Activated CD4-positive, alpha-beta T cell treated with anti-CD3 and anti-CD28 coated beads, Interleukin-2, Interleukin-6, amounts not matched to agents 100 ng/mL and 50 ng/mL, durations not matched to agents 16 hours and 8 hours (primary cell): ENCODE data around the gene PIEZO1.
"Not testable (repeated sequence)": the region's sequence is repeated elsewhere in the genome, so short reads cannot be mapped to it uniquely, and the experiment has no call there.

Source experiments
- DNase-seq: peaks from one replicate; pipeline ENCODE4 v3.0.0-alpha.2; 2020

PIEZO1 gene

GRCh38 chr16:88780142-88781062 lies 4.6 kb downstream of the PIEZO1 start:
- no peak for DNase-seq

- DNase-seq = no peak
These were observed 5.4 kb downstream of the PIEZO1 start for GRCh38 chr16:88779406-88780141.

DNA sequence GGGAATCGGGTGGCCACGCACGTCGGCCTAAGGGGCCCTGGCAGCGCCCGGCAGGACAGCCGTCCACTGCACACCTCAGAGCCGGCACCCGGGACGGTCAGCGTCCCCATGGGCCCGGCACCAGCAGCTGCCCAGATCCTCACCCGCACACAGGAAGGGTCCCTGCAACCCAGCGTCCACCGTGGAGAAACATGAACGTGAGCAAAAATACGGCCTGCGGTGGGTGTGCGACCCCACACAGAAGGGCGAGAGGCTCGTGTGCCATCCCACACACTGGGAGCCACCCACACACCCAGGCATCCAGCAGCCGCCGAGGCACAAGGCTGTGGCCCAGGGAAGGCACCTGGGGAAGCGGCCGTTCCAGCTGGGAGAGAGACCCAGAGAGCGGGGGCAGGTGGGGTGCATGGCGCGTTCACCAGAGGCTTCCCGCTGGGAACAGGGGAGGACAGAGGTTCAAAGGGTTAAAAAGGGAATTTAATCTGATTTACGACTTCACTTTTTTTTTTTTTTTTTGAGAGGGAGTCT lies 6.4 kb downstream of the PIEZO1 start:
- no peak for DNase-seq

GRCh38 chr16:88778271-88778525 lies 6.8 kb downstream of the PIEZO1 start:
- no peak for DNase-seq

GRCh38 chr16:88777471-88778270 lies 7.3 kb downstream of the PIEZO1 start:
- DNase-seq = no peak

DNA sequence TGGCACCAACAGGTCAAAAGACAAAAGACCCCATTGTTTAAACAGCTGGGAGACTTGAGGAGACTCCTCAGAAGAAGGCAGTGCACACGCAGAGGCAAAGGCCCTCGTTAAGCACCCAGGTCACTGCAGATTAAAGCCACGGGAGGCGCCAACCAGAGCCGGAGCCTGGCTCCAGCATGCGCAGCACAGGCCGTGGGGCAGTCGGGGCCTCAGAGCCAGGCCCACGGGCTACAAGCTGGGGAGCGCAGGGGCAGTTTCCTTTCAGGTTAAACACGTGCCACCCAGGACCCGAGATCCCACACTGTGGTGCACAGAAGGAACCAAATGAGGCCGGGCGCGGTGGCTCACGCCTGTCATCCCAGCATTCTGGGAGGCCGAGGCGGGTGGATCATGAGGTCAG lies 9.2 kb downstream of the PIEZO1 start:
- no peak for DNase-seq

- DNase-seq = no peak
These were observed 10.3 kb downstream of the PIEZO1 start for GRCh38 chr16:88774544-88775393.

DNA sequence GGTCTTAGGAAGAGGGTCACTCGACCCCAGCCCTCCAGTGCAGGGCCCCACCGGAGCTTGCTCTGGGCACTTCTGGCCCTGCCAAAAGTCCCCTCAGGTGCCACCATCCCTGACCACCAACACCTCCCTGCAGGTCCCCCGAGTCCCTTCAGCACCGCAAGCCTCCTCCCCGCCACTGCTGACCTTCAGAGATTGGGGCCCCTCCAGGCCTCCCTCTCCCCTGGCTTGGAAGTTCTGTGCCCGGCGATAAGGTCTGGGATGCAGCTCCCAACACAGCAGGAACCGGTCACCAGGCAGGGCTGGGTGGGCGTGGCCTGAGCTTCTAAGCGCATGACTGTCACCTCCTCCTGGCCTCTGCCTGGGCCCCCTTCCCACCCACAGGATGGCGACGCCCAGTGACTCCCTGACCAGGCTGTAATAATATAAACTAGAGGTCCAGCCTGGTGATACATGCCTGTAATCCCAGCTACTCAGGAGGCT lies 11.2 kb downstream of the PIEZO1 start:
- DNase-seq = no peak

GRCh38 chr16:88772871-88773811 lies 11.9 kb downstream of the PIEZO1 start:
- no peak for DNase-seq

- not testable (repeated sequence) for DNase-seq
These were observed 13.2 kb downstream of the PIEZO1 start for GRCh38 chr16:88771781-88772180.

DNA sequence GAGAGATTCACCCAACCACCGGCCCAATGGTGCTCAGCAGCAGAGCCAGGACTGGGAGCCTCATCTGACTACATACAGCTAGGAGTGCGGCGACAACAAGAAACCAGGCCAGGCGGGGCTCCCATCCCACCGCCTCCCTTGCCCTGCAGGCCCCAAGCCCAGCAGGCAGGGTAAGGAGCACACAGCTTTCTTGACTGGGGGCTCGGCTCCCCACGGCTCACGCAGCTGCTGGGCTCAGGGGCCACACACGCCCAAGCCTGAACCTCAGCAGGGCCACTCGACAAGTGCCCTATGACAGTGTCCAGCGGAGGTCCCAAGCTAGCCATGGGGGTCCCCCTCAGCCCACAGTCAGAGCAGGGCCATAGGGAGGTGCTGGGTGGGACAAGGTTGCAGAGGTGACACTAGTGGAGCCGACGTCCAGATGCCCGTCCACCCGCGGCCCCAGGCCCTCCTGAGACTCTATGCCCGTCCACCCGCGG lies 13.7 kb downstream of the PIEZO1 start:
- no peak for DNase-seq

DNA sequence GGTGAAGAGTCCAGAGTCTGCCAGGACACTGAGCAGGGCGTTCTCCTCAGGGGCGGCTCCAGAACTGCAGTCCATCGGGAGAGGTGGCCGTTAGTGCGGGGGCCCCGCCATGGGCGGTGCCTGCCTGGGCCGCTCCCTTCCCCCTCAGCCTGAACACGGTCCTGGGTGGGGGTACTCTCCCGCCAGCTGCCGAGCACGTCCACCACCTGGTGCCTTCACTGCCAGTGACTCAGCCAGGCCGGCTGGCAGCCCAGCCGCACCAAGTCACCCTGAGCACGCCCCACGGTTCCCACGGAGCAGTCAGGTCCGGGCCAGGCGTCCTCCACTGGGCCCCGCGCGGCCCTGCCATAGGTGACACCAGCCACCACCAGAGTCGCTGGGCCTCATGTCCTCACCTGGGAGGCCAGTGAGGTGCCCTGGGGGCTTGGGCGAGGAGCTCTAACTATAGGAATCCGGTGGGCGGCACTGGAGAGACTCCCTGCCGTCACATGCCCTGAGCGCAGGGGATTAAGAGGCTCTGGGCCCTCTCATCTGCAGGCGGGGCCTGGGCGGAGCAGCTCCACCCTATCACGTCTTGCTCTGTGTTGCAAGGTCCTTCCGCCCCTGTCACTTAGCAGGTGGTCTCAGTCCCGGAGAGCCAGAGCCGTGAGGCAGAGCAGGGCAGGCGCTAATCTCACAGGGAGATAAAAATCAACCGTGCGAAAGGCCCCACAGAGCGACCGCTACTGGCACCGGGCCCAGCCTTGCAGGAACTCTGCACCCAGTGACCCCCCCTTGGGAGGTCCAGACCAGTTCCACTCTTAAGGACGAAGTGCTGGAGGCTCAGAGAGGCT lies 14.3 kb downstream of the PIEZO1 start:
- no peak for DNase-seq

GRCh38 chr16:88769617-88770460 lies 15.2 kb downstream of the PIEZO1 start:
- DNase-seq = peak; percentile 49

GRCh38 chr16:88768071-88768783 lies 16.8 kb downstream of the PIEZO1 start:
- no peak for DNase-seq

- no peak for DNase-seq
These were observed 17.4 kb downstream of the PIEZO1 start for GRCh38 chr16:88767546-88768070.

- no peak for DNase-seq
These were observed 18.0 kb downstream of the PIEZO1 start for GRCh38 chr16:88766975-88767374.

- no peak for DNase-seq
These were observed 20.1 kb downstream of the PIEZO1 start for GRCh38 chr16:88764913-88765349.

GRCh38 chr16:88764080-88764479 lies 20.9 kb downstream of the PIEZO1 start:
- no peak for DNase-seq
